Measurements from ENCODE around the gene ZNF444.

GRCh38 chr19:56099638-56100539 lies 41.2 kb upstream of the ZNF444 start:
- TF ChIP-seq CREM (CRISPR knock-in tag; IDR thresholded peaks at IDR 0.05), result no peak
- TF ChIP-seq, protein P1, sequence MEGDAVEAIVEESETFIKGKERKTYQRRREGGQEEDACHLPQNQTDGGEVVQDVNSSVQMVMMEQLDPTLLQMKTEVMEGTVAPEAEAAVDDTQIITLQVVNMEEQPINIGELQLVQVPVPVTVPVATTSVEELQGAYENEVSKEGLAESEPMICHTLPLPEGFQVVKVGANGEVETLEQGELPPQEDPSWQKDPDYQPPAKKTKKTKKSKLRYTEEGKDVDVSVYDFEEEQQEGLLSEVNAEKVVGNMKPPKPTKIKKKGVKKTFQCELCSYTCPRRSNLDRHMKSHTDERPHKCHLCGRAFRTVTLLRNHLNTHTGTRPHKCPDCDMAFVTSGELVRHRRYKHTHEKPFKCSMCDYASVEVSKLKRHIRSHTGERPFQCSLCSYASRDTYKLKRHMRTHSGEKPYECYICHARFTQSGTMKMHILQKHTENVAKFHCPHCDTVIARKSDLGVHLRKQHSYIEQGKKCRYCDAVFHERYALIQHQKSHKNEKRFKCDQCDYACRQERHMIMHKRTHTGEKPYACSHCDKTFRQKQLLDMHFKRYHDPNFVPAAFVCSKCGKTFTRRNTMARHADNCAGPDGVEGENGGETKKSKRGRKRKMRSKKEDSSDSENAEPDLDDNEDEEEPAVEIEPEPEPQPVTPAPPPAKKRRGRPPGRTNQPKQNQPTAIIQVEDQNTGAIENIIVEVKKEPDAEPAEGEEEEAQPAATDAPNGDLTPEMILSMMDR (IDR thresholded peaks at IDR 0.05), result no peak
- TF ChIP-seq ZNF138 (CRISPR knock-in tag; conservative IDR thresholded peaks at IDR 0.05), result no peak
- no peak for TF ChIP-seq E2F4 (CRISPR knock-in tag; IDR thresholded peaks at IDR 0.05; ENCODE audit: borderline replicate concordance, low read depth)
